MCF 10A (cell line): ENCODE measurements around the gene TMEM51. TPM values are rescaled to one million over a fixed set of nuclear protein-coding genes. Genes with fewer than 3 reads are reported as not detected.

Experiments
- BruUV-seq: library from RNA; stranded (reverse); fragments of 400-500 nt; replicated peaks from 2 replicates; lab custom pipeline; 2021; lab: Mats Ljungman, UMichigan
- CTCF ChIA-PET: fragments of 300-600 bp; sonication (Branson Sonifier 250); formaldehyde crosslinking; extraction: SDS; loops from one replicate; lab custom pipeline; 2021; ENCODE audit warnings: antibody characterized with exemption, inconsistent platforms; lab: Yijun Ruan, JAX
- POLR2A ChIA-PET: fragments of 300-600, 350-650 bp; sonication (Branson Sonifier 250); formaldehyde crosslinking; extraction: SDS; loops from one replicate; lab custom pipeline; 2020; ENCODE audit warnings: antibody characterized with exemption, inconsistent platforms; lab: Yijun Ruan, JAX
- DNase-seq: peaks from one replicate; pipeline ENCODE4 v3.0.0-alpha.2; 2018; ENCODE audit not compliant: unreplicated experiment
- H3K27ac Mint-ChIP-seq: one replicate; pipeline ENCODE4 v1.8.0; 2022; ENCODE audit warnings: mild to moderate bottlenecking, low read depth, mixed read lengths; ENCODE audit not compliant: unreplicated experiment
- H3K27me3 Mint-ChIP-seq: one replicate; pipeline ENCODE4 v1.8.0; 2022; ENCODE audit warnings: mixed read lengths; ENCODE audit not compliant: insufficient read depth, unreplicated experiment
- H3K36me3 Mint-ChIP-seq: one replicate; pipeline ENCODE4 v1.8.0; 2022; ENCODE audit warnings: mild to moderate bottlenecking, moderate library complexity, mixed read lengths; ENCODE audit not compliant: insufficient read depth, unreplicated experiment
- H3K4me1 Mint-ChIP-seq: one replicate; pipeline ENCODE4 v1.8.0; 2022; ENCODE audit warnings: mixed read lengths; ENCODE audit not compliant: insufficient read depth, unreplicated experiment
- H3K4me3 Mint-ChIP-seq: one replicate; pipeline ENCODE4 v1.8.0; 2022; ENCODE audit warnings: mild to moderate bottlenecking, moderate library complexity, mixed read lengths; ENCODE audit not compliant: unreplicated experiment
- H3K9me3 Mint-ChIP-seq: one replicate; pipeline ENCODE4 v1.8.0; 2022; ENCODE audit warnings: mixed read lengths; ENCODE audit not compliant: unreplicated experiment
- intact Hi-C: fragments of 100-400 bp; cut with micrococcal nuclease; formaldehyde crosslinking; loops from 2 replicates; pipeline ENCODE4 v1.14.1; 2022
- total RNA-seq: library from RNA; stranded (reverse); gene quantifications from 2 replicates; pipeline ENCODE4 v1.2.3, GENCODE V29; 2022
- TF ChIP-seq, protein P1 (sequence below): fragments of 200-600 bp; IDR thresholded peaks from one replicate; pipeline ENCODE4 v1.8.0; 2022; ENCODE audit warnings: antibody characterized with exemption, mild to moderate bottlenecking; ENCODE audit not compliant: unreplicated experiment

TMEM51 gene
- total RNA-seq, 1 experiment from 2014 or later, result 6.4 TPM

DNA sequence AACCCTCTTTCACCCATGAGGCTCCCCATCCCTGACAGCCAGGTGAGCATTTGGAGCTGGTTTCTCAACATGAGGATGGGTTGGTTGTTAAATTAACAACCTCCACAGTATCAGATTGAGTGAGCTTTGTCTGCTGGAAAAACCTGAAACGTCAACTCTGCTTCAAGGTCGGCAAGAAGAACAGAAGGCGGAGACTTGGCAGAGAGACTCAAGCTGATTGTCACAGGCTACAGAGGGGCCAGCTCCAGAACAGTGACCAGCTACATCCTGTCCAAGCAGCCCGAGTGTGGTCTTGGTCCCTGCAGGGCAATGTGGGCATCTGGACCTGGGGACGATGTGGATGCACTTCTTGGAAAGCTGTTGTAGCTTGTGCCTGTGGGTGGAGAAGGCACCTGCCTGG, 36.6 kb upstream of the TMEM51 start:
- intact Hi-C loops, result no loop called here

GRCh38 chr1:15117671-15118325, 35.7 kb upstream of the TMEM51 start:
- Mint-ChIP-seq H3K9me3 (no peaks in the 10 kb centered on the region), H3K36me3 (no peaks in the 10 kb centered on the region), H3K4me3 (no peak overlapping the region), H3K4me1 (no peaks in the 10 kb centered on the region), H3K27me3 (peaks cover 24% of the 10 kb centered on the region), H3K27ac (no peak overlapping the region)
- no TSS peak for BruUV-seq
- ChIA-PET CTCF (no interaction called here), POLR2A (interaction anchor here (0.6 kb wide), 1 partner anchor 1193 kb away, joined by 4 read pairs; no protein-coding TSS in a partner anchor)
- intact Hi-C loops, result no loop called here
- TF ChIP-seq, protein P1, sequence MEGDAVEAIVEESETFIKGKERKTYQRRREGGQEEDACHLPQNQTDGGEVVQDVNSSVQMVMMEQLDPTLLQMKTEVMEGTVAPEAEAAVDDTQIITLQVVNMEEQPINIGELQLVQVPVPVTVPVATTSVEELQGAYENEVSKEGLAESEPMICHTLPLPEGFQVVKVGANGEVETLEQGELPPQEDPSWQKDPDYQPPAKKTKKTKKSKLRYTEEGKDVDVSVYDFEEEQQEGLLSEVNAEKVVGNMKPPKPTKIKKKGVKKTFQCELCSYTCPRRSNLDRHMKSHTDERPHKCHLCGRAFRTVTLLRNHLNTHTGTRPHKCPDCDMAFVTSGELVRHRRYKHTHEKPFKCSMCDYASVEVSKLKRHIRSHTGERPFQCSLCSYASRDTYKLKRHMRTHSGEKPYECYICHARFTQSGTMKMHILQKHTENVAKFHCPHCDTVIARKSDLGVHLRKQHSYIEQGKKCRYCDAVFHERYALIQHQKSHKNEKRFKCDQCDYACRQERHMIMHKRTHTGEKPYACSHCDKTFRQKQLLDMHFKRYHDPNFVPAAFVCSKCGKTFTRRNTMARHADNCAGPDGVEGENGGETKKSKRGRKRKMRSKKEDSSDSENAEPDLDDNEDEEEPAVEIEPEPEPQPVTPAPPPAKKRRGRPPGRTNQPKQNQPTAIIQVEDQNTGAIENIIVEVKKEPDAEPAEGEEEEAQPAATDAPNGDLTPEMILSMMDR, result no peak
- no peak for DNase-seq

More for the DNA sequence above, 36.6 kb upstream of the TMEM51 start:
- ChIA-PET CTCF (interaction anchor here (1.4 kb wide), 1 partner anchor 188 kb away, joined by 4 read pairs; no protein-coding TSS in a partner anchor), POLR2A (no interaction called here)
- Mint-ChIP-seq H3K27me3 (peaks cover 24% of the 10 kb centered on the region), H3K4me1 (no peaks in the 10 kb centered on the region), H3K4me3 (no peak overlapping the region), H3K36me3 (no peaks in the 10 kb centered on the region), H3K9me3 (no peaks in the 10 kb centered on the region), H3K27ac (no peak overlapping the region)
- TF ChIP-seq, protein P1, result no peak
- BruUV-seq, result no TSS peak
- no peak for DNase-seq

- ChIA-PET CTCF (interaction anchor here (1.3 kb wide), 1 partner anchor 9 kb away, joined by 5 read pairs; no protein-coding TSS in a partner anchor), POLR2A (interaction anchor here (0.6 kb wide), 1 partner anchor 1194 kb away, joined by 4 read pairs; no protein-coding TSS in a partner anchor)
These were observed 35.0 kb upstream of the TMEM51 start for GRCh38 chr1:15118579-15118978.

More at GRCh38 chr1:15118579-15118978, 35.0 kb upstream of the TMEM51 start:
- TF ChIP-seq, protein P1, result no peak
- Mint-ChIP-seq H3K27me3 (peaks cover 24% of the 10 kb centered on the region), H3K4me3 (no peak overlapping the region), H3K4me1 (no peaks in the 10 kb centered on the region), H3K9me3 (no peaks in the 10 kb centered on the region), H3K27ac (no peak overlapping the region), H3K36me3 (no peaks in the 10 kb centered on the region)
- no peak for DNase-seq
- BruUV-seq, result no TSS peak
- intact Hi-C loops, result no loop called here
